Measurements from ENCODE around the gene ADSS1.

- no peak for TF ChIP-seq REST (IDR thresholded peaks at IDR 0.05; ENCODE audit: low read depth)
- TF ChIP-seq SIN3A (IDR thresholded peaks at IDR 0.05; ENCODE audit: low read depth) = no peak
- no peak for TF ChIP-seq YY1 (IDR thresholded peaks at IDR 0.05; ENCODE audit: extremely low read depth, insufficient replicate concordance, low read depth, low read length)
- TF ChIP-seq, protein P1, sequence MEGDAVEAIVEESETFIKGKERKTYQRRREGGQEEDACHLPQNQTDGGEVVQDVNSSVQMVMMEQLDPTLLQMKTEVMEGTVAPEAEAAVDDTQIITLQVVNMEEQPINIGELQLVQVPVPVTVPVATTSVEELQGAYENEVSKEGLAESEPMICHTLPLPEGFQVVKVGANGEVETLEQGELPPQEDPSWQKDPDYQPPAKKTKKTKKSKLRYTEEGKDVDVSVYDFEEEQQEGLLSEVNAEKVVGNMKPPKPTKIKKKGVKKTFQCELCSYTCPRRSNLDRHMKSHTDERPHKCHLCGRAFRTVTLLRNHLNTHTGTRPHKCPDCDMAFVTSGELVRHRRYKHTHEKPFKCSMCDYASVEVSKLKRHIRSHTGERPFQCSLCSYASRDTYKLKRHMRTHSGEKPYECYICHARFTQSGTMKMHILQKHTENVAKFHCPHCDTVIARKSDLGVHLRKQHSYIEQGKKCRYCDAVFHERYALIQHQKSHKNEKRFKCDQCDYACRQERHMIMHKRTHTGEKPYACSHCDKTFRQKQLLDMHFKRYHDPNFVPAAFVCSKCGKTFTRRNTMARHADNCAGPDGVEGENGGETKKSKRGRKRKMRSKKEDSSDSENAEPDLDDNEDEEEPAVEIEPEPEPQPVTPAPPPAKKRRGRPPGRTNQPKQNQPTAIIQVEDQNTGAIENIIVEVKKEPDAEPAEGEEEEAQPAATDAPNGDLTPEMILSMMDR (IDR thresholded peaks at IDR 0.05 in 2 of 3, conservative IDR thresholded peaks at IDR 0.05 in 1 of 3; ENCODE audit: borderline replicate concordance in 1 of 3, insufficient read depth in 1 of 3, low read depth in 2 of 3, low read length in 2 of 3) = no peak
- TF ChIP-seq MAX (IDR thresholded peaks at IDR 0.05) = no peak
- TF ChIP-seq EZH2 (IDR thresholded peaks at IDR 0.05) = no peak
- TF ChIP-seq POLR2AphosphoS5 (IDR thresholded peaks at IDR 0.05; ENCODE audit: low read depth, low read length) = no peak
Measured at GRCh38 chr14:104777808-104778249, 53.8 kb downstream of the ADSS1 start.
